Lower lobe of right lung (tissue), 2 donors: ENCODE data around the gene PLCXD1. TPM values are rescaled to one million over a fixed set of nuclear protein-coding genes. Genes with fewer than 3 reads are reported as not detected.
A peak's percentile ranks its signal among the peaks of the same experiment; 100 is the strongest.

ENCODE experiments used
- ATAC-seq, 2 donors: fragments of 200-7000 bp; cut with Tn5 transposase; one replicate each; pipeline ENCODE4 v1.9.1; 2020 to 2022; ENCODE audit warnings: mild to moderate bottlenecking in 2 of 2, moderate library complexity in 2 of 2
- DNase-seq: peaks from one replicate; pipeline ENCODE4 v3.0.0-alpha.2; 2020
- H3K27ac ChIP-seq: fragments of 200-600 bp; one replicate; pipeline ENCODE4 v1.8.0; 2022
- H3K27me3 ChIP-seq: fragments of 200-600 bp; one replicate; pipeline ENCODE4 v1.8.0; 2022; ENCODE audit warnings: low read depth
- H3K36me3 ChIP-seq: fragments of 200-600 bp; one replicate; pipeline ENCODE4 v1.8.0; 2022; ENCODE audit warnings: mild to moderate bottlenecking
- H3K4me1 ChIP-seq: fragments of 200-600 bp; one replicate; pipeline ENCODE4 v1.8.0; 2022
- H3K4me3 ChIP-seq: fragments of 200-600 bp; one replicate; pipeline ENCODE4 v1.8.0; 2022; ENCODE audit warnings: mild to moderate bottlenecking
- H3K9me3 ChIP-seq: fragments of 200-600 bp; one replicate; pipeline ENCODE4 v1.8.0; 2022
- intact Hi-C: fragments of 100-400 bp; cut with DNase I; formaldehyde crosslinking; loops from one replicate; pipeline ENCODE4 v1.11.0; 2022
- total RNA-seq: library from RNA; stranded (reverse); fragmentation: NEBNext Ultra II Directional; extraction: Animal tissue kit (Norgen Biotek cat#: 25700); gene quantifications from one replicate; pipeline ENCODE4 v1.2.1, GENCODE V29; 2021
- TF ChIP-seq, protein P1 (sequence below): fragments of 200-600 bp; IDR thresholded peaks from one replicate; pipeline ENCODE4 v1.8.0; 2022; ENCODE audit warnings: antibody characterized with exemption, mild to moderate bottlenecking
- donor health status: DM: no; HTN: yes; CAD: no; lungs with severe emphysema.

The PLCXD1 gene
- total RNA-seq, 1 donor from 2014 or later, result 23.7 TPM

GRCh38 chrX:340121-340520 lies 58.9 kb downstream of the PLCXD1 start:
- peak; percentile 40 for DNase-seq
- Histone ChIP-seq H3K4me1 (no peaks in the 10 kb centered on the region), H3K9me3 (no peaks in the 10 kb centered on the region), H3K27ac (no peak overlapping the region), H3K4me3 (no peak overlapping the region), H3K36me3 (no peaks in the 10 kb centered on the region), H3K27me3 (no peaks in the 10 kb centered on the region)
- intact Hi-C loops, result no loop called here
- TF ChIP-seq, protein P1, sequence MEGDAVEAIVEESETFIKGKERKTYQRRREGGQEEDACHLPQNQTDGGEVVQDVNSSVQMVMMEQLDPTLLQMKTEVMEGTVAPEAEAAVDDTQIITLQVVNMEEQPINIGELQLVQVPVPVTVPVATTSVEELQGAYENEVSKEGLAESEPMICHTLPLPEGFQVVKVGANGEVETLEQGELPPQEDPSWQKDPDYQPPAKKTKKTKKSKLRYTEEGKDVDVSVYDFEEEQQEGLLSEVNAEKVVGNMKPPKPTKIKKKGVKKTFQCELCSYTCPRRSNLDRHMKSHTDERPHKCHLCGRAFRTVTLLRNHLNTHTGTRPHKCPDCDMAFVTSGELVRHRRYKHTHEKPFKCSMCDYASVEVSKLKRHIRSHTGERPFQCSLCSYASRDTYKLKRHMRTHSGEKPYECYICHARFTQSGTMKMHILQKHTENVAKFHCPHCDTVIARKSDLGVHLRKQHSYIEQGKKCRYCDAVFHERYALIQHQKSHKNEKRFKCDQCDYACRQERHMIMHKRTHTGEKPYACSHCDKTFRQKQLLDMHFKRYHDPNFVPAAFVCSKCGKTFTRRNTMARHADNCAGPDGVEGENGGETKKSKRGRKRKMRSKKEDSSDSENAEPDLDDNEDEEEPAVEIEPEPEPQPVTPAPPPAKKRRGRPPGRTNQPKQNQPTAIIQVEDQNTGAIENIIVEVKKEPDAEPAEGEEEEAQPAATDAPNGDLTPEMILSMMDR, result no peak
- ATAC-seq, result no peak

- H3K27me3 ChIP-seq, result no peaks in the 10 kb centered on the region
- no peak overlapping the region for H3K4me3 ChIP-seq
- no peak overlapping the region for H3K27ac ChIP-seq
- H3K36me3 ChIP-seq, result no peaks in the 10 kb centered on the region
- intact Hi-C loops, result no loop called here
- H3K4me1 ChIP-seq, result no peaks in the 10 kb centered on the region
- ATAC-seq (peak in 1 of 2 donors; percentile 42), DNase-seq (peak; percentile 30)
- TF ChIP-seq, protein P1, result no peak
- H3K9me3 ChIP-seq, result no peaks in the 10 kb centered on the region
Observed at GRCh38 chrX:340641-341423, 59.7 kb downstream of the PLCXD1 start.

- H3K27ac ChIP-seq, result no peak overlapping the region
- intact Hi-C loops, result no loop called here
- H3K9me3 ChIP-seq, result no peaks in the 10 kb centered on the region
- TF ChIP-seq, protein P1, result no peak
- no peaks in the 10 kb centered on the region for H3K4me1 ChIP-seq
- H3K4me3 ChIP-seq, result no peak overlapping the region
- no peaks in the 10 kb centered on the region for H3K36me3 ChIP-seq
- DNase-seq (peak; percentile 31), ATAC-seq (no peak)
- H3K27me3 ChIP-seq, result no peaks in the 10 kb centered on the region
Observed at GRCh38 chrX:341541-342101, 60.4 kb downstream of the PLCXD1 start.

DNA sequence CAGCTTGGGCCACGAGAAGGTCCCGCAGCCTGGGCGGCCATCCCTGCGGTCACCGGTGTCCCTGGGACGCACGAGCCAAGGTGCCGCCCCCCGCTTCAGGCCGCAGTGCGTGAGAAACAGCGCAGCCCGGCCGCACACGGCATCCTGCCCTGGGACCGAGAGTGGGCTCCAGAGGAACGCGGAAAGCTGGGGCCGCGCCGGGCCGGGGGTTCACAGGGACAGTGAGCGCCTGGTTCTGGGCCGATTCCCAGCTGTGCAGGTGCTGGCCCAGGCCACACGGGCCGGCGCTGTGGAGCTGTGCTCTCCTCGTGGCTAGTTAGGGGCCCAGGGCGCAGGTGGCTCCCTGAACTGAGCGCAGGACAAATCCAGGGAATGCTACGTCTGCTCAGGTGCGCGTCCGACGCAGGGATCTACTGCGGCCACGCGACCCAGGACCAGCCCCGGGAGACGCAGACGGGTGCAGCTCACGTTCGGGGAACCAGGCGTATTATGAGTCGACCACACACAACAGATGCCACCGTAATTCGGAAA lies 63.3 kb downstream of the PLCXD1 start:
- Histone ChIP-seq H3K27me3 (no peaks in the 10 kb centered on the region), H3K36me3 (no peaks in the 10 kb centered on the region), H3K9me3 (no peaks in the 10 kb centered on the region), H3K4me3 (no peak overlapping the region), H3K27ac (no peak overlapping the region), H3K4me1 (no peaks in the 10 kb centered on the region)
- intact Hi-C loops, result no loop called here
- ATAC-seq, result no peak
- DNase-seq, result peak; percentile 42
- TF ChIP-seq, protein P1, result no peak

GRCh38 chrX:345020-345925 lies 64.1 kb downstream of the PLCXD1 start:
- Histone ChIP-seq H3K9me3 (no peaks in the 10 kb centered on the region), H3K36me3 (no peaks in the 10 kb centered on the region), H3K4me3 (no peak overlapping the region), H3K4me1 (no peaks in the 10 kb centered on the region), H3K27ac (no peak overlapping the region), H3K27me3 (no peaks in the 10 kb centered on the region)
- DNase-seq (peak; percentile 32), ATAC-seq (no peak)
- TF ChIP-seq, protein P1, result no peak
- intact Hi-C loops, result no loop called here
